HEK293 (cell line): ENCODE measurements around the gene SNTN.

Experiments used
- CTCF ChIA-PET: fragments of 350-600 bp; formaldehyde crosslinking; extraction: SDS; loops from one replicate; lab custom pipeline; 2021; ENCODE audit warnings: antibody characterized with exemption; lab: Yijun Ruan, JAX
- POLR2A ChIA-PET: fragments of 300-600 bp; formaldehyde crosslinking; extraction: SDS; loops from one replicate; lab custom pipeline; 2020; ENCODE audit warnings: antibody characterized with exemption, inconsistent platforms; lab: Yijun Ruan, JAX
- H3K27ac ChIP-seq: fragments of 200-500 bp; sonication (Bioruptor generic); 2 replicates; pipeline ENCODE4 v1.5.1; 2014; ENCODE audit warnings: low read depth, low read length, control low read depth, inconsistent platforms; ENCODE audit errors: extremely low read depth
- H3K36me3 ChIP-seq, 2 experiments: fragments of 200-500 bp in 1 of 2; sonication (Bioruptor generic) in 1 of 2; 1 replicate in 1 of 2; 2 replicates in 1 of 2; pipeline ENCODE4 v1.5.1; 2014 to 2017; ENCODE audit warnings: inconsistent platforms in 2 of 2, low read length in 2 of 2; ENCODE audit not compliant: control insufficient read depth in 2 of 2, insufficient read depth in 1 of 2
- H3K4me1 ChIP-seq: fragments of 200-500 bp; sonication (Bioruptor generic); 2 replicates; pipeline ENCODE4 v1.5.1; 2014; ENCODE audit warnings: mild to moderate bottlenecking, low read length, inconsistent platforms; ENCODE audit not compliant: control insufficient read depth, insufficient read depth
- H3K4me3 ChIP-seq: 2 replicates; pipeline ENCODE4 v1.5.1; 2011; ENCODE audit warnings: low read depth, mild to moderate bottlenecking, control low read depth, low read length, moderate library complexity
- H3K9me3 ChIP-seq: fragments of 200-500 bp; sonication (Bioruptor generic); 2 replicates; pipeline ENCODE4 v1.5.1; 2014; ENCODE audit warnings: low read depth, low read length, inconsistent platforms; ENCODE audit not compliant: control insufficient read depth, insufficient read depth
- GFI1B ChIP-seq: fragments of 450-650 bp; formaldehyde crosslinking; IDR thresholded peaks from 2 replicates; pipeline ENCODE4 v1.5.1; 2016; ENCODE audit warnings: missing biosample characterization, missing genetic modification characterization
- HOXA7 ChIP-seq: sonication (generic); formaldehyde crosslinking; IDR thresholded peaks from 2 replicates; pipeline ENCODE4 v1.8.1; 2022; ENCODE audit warnings: missing genetic modification reagents, borderline replicate concordance
- KLF10 ChIP-seq: fragments of 450-650 bp; IDR thresholded peaks from 2 replicates; pipeline ENCODE4 v1.5.1; 2018; ENCODE audit warnings: missing biosample characterization, mild to moderate bottlenecking, missing genetic modification characterization
- OSR2 ChIP-seq: fragments of 450-650 bp; formaldehyde crosslinking; IDR thresholded peaks from 2 replicates; pipeline ENCODE4 v1.5.1; 2016; ENCODE audit warnings: missing biosample characterization, missing genetic modification characterization
- OVOL3 ChIP-seq: fragments of 450-650 bp; formaldehyde crosslinking; IDR thresholded peaks from 2 replicates; pipeline ENCODE4 v1.5.1; 2016; ENCODE audit warnings: missing biosample characterization, missing genetic modification characterization
- SCRT1 ChIP-seq: fragments of 450-650 bp; formaldehyde crosslinking; IDR thresholded peaks from 2 replicates; pipeline ENCODE4 v1.5.1; 2016; ENCODE audit warnings: missing biosample characterization, missing genetic modification characterization, borderline replicate concordance
- ZFP3 ChIP-seq: fragments of 450-650 bp; formaldehyde crosslinking; IDR thresholded peaks from 2 replicates; pipeline ENCODE4 v1.5.1; 2016; ENCODE audit warnings: low read depth, missing biosample characterization, missing genetic modification characterization
- ZNF10 ChIP-seq: fragments of 450-650 bp; formaldehyde crosslinking; IDR thresholded peaks from 2 replicates; pipeline ENCODE4 v1.5.1; 2017; ENCODE audit warnings: missing biosample characterization, missing genetic modification characterization
- ZNF175 ChIP-seq: fragments of 450-650 bp; formaldehyde crosslinking; IDR thresholded peaks from 2 replicates; pipeline ENCODE4 v1.5.1; 2016; ENCODE audit warnings: missing biosample characterization, missing genetic modification characterization
- ZNF416 ChIP-seq: fragments of 450-650 bp; formaldehyde crosslinking; IDR thresholded peaks from 2 replicates; pipeline ENCODE4 v1.5.1; 2016; ENCODE audit warnings: missing biosample characterization, missing genetic modification characterization
- ZNF426 ChIP-seq: fragments of 450-650 bp; formaldehyde crosslinking; IDR thresholded peaks from 2 replicates; pipeline ENCODE4 v1.5.1; 2017; ENCODE audit warnings: missing biosample characterization, missing genetic modification characterization, mild to moderate bottlenecking, inconsistent platforms, moderate library complexity
- ZNF514 ChIP-seq: fragments of 450-650 bp; formaldehyde crosslinking; IDR thresholded peaks from 2 replicates; pipeline ENCODE4 v1.5.1; 2016; ENCODE audit warnings: missing biosample characterization, missing genetic modification characterization
- ZNF530 ChIP-seq: fragments of 450-650 bp; formaldehyde crosslinking; IDR thresholded peaks from 2 replicates; pipeline ENCODE4 v1.5.1; 2016; ENCODE audit warnings: low read depth, missing biosample characterization, missing genetic modification characterization
- ZNF548 ChIP-seq: fragments of 450-650 bp; formaldehyde crosslinking; IDR thresholded peaks from 2 replicates; pipeline ENCODE4 v1.5.1; 2016; ENCODE audit warnings: missing biosample characterization, missing genetic modification characterization
- ZNF549 ChIP-seq: fragments of 450-650 bp; IDR thresholded peaks from 2 replicates; pipeline ENCODE4 v1.5.1; 2018; ENCODE audit warnings: missing biosample characterization, missing genetic modification characterization, mild to moderate bottlenecking, inconsistent platforms, moderate library complexity
- ZNF585B ChIP-seq: fragments of 450-650 bp; formaldehyde crosslinking; IDR thresholded peaks from 2 replicates; pipeline ENCODE4 v1.5.1; 2016; ENCODE audit warnings: missing biosample characterization, missing genetic modification characterization
- ZNF768 ChIP-seq: fragments of 450-650 bp; formaldehyde crosslinking; IDR thresholded peaks from 2 replicates; pipeline ENCODE4 v1.5.1; 2018; ENCODE audit warnings: missing biosample characterization, mild to moderate bottlenecking, missing genetic modification characterization
- ZNF776 ChIP-seq: fragments of 450-650 bp; formaldehyde crosslinking; IDR thresholded peaks from 2 replicates; pipeline ENCODE4 v1.5.0; 2017; ENCODE audit warnings: missing biosample characterization, missing genetic modification characterization, borderline replicate concordance
- TF ChIP-seq, protein P1 (sequence below): fragments of 450-650 bp; IDR thresholded peaks from 2 replicates; pipeline ENCODE4 v1.5.1; 2018; ENCODE audit warnings: missing biosample characterization, missing genetic modification characterization
- TF ChIP-seq, protein P2 (sequence below): fragments of 450-650 bp; formaldehyde crosslinking; IDR thresholded peaks from 2 replicates; pipeline ENCODE4 v1.5.1; 2016; ENCODE audit warnings: missing biosample characterization, missing genetic modification characterization
- TF ChIP-seq, protein P3 (sequence below): fragments of 450-650 bp; formaldehyde crosslinking; IDR thresholded peaks from 2 replicates; pipeline ENCODE4 v1.5.0; 2017; ENCODE audit warnings: missing biosample characterization, missing genetic modification characterization, borderline replicate concordance
- TF ChIP-seq, protein P4 (sequence below): fragments of 450-650 bp; formaldehyde crosslinking; IDR thresholded peaks from 2 replicates; pipeline ENCODE4 v1.5.1; 2016; ENCODE audit warnings: missing biosample characterization, missing genetic modification characterization

The SNTN gene

GRCh38 chr3:63679186-63679585, 26.7 kb downstream of the SNTN start (continued):
- TF ChIP-seq ZNF768 (tag by site-specific recombination) (no peak), ZNF585B (tag by site-specific recombination) (no peak)
- TF ChIP-seq, all 188 proteins: peak for 0

DNA sequence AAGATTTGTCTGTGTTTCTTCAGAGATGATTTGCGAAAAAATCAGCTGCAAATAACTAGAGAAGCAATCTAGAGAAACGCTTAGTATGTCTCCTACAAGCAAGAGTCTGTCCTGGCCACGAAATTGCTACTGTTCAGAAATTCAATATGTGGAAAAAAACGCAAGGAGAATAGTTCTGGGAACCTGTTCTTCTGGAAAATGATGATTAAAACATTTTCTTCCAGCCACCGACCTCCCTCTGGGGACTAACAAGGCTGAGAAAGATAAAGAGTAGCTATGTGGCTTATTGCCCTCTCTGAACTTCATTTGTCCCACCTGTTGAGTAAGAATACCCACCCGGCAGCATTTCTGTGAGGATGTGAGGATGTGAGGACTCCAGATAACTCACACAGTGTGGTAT, 31.6 kb downstream of the SNTN start:
- TF ChIP-seq OVOL3 = no peak
- TF ChIP-seq, protein P1, sequence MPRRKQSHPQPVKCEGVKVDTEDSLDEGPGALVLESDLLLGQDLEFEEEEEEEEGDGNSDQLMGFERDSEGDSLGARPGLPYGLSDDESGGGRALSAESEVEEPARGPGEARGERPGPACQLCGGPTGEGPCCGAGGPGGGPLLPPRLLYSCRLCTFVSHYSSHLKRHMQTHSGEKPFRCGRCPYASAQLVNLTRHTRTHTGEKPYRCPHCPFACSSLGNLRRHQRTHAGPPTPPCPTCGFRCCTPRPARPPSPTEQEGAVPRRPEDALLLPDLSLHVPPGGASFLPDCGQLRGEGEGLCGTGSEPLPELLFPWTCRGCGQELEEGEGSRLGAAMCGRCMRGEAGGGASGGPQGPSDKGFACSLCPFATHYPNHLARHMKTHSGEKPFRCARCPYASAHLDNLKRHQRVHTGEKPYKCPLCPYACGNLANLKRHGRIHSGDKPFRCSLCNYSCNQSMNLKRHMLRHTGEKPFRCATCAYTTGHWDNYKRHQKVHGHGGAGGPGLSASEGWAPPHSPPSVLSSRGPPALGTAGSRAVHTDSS (tag by site-specific recombination) = no peak
- no peak for TF ChIP-seq ZFP3 (tag by site-specific recombination)
- no peak for TF ChIP-seq HOXA7
- TF ChIP-seq SCRT1 = no peak
- TF ChIP-seq ZNF416 (tag by site-specific recombination) = no peak
- TF ChIP-seq OSR2 (tag by site-specific recombination) = no peak
- TF ChIP-seq, protein P2, sequence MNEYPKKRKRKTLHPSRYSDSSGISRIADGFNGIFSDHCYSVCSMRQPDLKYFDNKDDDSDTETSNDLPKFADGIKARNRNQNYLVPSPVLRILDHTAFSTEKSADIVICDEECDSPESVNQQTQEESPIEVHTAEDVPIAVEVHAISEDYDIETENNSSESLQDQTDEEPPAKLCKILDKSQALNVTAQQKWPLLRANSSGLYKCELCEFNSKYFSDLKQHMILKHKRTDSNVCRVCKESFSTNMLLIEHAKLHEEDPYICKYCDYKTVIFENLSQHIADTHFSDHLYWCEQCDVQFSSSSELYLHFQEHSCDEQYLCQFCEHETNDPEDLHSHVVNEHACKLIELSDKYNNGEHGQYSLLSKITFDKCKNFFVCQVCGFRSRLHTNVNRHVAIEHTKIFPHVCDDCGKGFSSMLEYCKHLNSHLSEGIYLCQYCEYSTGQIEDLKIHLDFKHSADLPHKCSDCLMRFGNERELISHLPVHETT (tag by site-specific recombination) = no peak
- no peak for TF ChIP-seq ZNF548 (tag by site-specific recombination)
- TF ChIP-seq ZNF175 (tag by site-specific recombination) = no peak
- no peak for TF ChIP-seq ZNF514 (tag by site-specific recombination)
- no peak for TF ChIP-seq ZNF776 (tag by site-specific recombination)
- no peak for TF ChIP-seq ZNF10 (tag by site-specific recombination)
- TF ChIP-seq, protein P3, sequence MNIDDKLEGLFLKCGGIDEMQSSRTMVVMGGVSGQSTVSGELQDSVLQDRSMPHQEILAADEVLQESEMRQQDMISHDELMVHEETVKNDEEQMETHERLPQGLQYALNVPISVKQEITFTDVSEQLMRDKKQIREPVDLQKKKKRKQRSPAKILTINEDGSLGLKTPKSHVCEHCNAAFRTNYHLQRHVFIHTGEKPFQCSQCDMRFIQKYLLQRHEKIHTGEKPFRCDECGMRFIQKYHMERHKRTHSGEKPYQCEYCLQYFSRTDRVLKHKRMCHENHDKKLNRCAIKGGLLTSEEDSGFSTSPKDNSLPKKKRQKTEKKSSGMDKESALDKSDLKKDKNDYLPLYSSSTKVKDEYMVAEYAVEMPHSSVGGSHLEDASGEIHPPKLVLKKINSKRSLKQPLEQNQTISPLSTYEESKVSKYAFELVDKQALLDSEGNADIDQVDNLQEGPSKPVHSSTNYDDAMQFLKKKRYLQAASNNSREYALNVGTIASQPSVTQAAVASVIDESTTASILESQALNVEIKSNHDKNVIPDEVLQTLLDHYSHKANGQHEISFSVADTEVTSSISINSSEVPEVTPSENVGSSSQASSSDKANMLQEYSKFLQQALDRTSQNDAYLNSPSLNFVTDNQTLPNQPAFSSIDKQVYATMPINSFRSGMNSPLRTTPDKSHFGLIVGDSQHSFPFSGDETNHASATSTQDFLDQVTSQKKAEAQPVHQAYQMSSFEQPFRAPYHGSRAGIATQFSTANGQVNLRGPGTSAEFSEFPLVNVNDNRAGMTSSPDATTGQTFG (tag by site-specific recombination) = no peak
- TF ChIP-seq, protein P4, sequence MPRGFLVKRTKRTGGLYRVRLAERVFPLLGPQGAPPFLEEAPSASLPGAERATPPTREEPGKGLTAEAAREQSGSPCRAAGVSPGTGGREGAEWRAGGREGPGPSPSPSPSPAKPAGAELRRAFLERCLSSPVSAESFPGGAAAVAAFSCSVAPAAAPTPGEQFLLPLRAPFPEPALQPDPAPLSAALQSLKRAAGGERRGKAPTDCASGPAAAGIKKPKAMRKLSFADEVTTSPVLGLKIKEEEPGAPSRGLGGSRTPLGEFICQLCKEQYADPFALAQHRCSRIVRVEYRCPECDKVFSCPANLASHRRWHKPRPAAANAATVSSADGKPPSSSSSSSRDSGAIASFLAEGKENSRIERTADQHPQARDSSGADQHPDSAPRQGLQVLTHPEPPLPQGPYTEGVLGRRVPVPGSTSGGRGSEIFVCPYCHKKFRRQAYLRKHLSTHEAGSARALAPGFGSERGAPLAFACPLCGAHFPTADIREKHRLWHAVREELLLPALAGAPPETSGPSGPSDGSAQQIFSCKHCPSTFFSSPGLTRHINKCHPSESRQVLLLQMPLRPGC (tag by site-specific recombination) = no peak
- TF ChIP-seq GFI1B (tag by site-specific recombination) = no peak
- TF ChIP-seq ZNF426 (tag by site-specific recombination) = no peak
- TF ChIP-seq KLF10 = no peak
- no peak for TF ChIP-seq ZNF530 (tag by site-specific recombination)
- TF ChIP-seq ZNF549 (tag by site-specific recombination) = no peak
- no peak overlapping the region for H3K27ac ChIP-seq
- ChIA-PET CTCF (no interaction called here), POLR2A (no interaction called here)
- no peaks in the 10 kb centered on the region for H3K9me3 ChIP-seq
- H3K4me1 ChIP-seq = no peaks in the 10 kb centered on the region
- H3K4me3 ChIP-seq = no peak overlapping the region
- no peaks in the 10 kb centered on the region for H3K36me3 ChIP-seq
